Trophoblast cell (in vitro differentiated cells and primary cell): Measurements from ENCODE around the gene RANGRF.
A peak's percentile ranks its signal among the peaks of the same experiment; 100 is the strongest.

Experiments used
- DNase-seq, 2 donors: peaks; one replicate each; pipeline ENCODE4 v3.0.0-alpha.2; 2016
- H2AFZ ChIP-seq: 2 replicates; pipeline ENCODE4 v1.6.1; 2013; ENCODE audit warnings: low read length, moderate library complexity, mild to moderate bottlenecking; ENCODE audit not compliant: insufficient read depth, poor library complexity
- H2AK5ac ChIP-seq: 2 replicates; pipeline ENCODE4 v1.6.1; 2013; ENCODE audit warnings: mild to moderate bottlenecking, low read length
- H2BK120ac ChIP-seq: 2 replicates; pipeline ENCODE4 v1.6.1; 2013; ENCODE audit warnings: low read length, mild to moderate bottlenecking, moderate library complexity; ENCODE audit not compliant: insufficient read depth, poor library complexity
- H2BK12ac ChIP-seq: 2 replicates; pipeline ENCODE4 v1.6.1; 2013; ENCODE audit warnings: mild to moderate bottlenecking, low read length, moderate library complexity
- H2BK5ac ChIP-seq: 2 replicates; pipeline ENCODE4 v1.6.1; 2013; ENCODE audit warnings: low read length, low read depth, moderate library complexity, mild to moderate bottlenecking; ENCODE audit not compliant: poor library complexity
- H3K14ac ChIP-seq: 2 replicates; pipeline ENCODE4 v1.6.1; 2013; ENCODE audit warnings: mild to moderate bottlenecking, low read length
- H3K18ac ChIP-seq: 2 replicates; pipeline ENCODE4 v1.6.1; 2013; ENCODE audit warnings: mild to moderate bottlenecking, low read length
- H3K23ac ChIP-seq: 2 replicates; pipeline ENCODE4 v1.6.1; 2013; ENCODE audit warnings: low read length
- H3K27ac ChIP-seq: 2 replicates; pipeline ENCODE4 v1.5.1; 2013; ENCODE audit warnings: low read depth, mild to moderate bottlenecking, inconsistent platforms, low read length, moderate library complexity
- H3K27me3 ChIP-seq: 2 replicates; pipeline ENCODE4 v1.6.1; 2013; ENCODE audit warnings: inconsistent platforms, mild to moderate bottlenecking, low read length, moderate library complexity; ENCODE audit not compliant: insufficient read depth
- H3K36me3 ChIP-seq, 2 experiments: 1 replicate in 1 of 2; 2 replicates in 1 of 2; pipeline ENCODE4 v1.6.1; 2013; ENCODE audit warnings: low read length in 2 of 2, mild to moderate bottlenecking in 2 of 2, moderate library complexity in 1 of 2; ENCODE audit not compliant: insufficient read depth in 2 of 2, control insufficient read depth in 1 of 2
- H3K4ac ChIP-seq: 2 replicates; pipeline ENCODE4 v1.6.1; 2013; ENCODE audit warnings: low read depth, mild to moderate bottlenecking, low read length, moderate library complexity
- H3K4me1 ChIP-seq, 2 experiments: 1 replicate in 1 of 2; 2 replicates in 1 of 2; pipeline ENCODE4 v1.6.1; 2013; ENCODE audit warnings: low read length in 2 of 2, mild to moderate bottlenecking in 2 of 2, moderate library complexity in 1 of 2; ENCODE audit not compliant: insufficient read depth in 2 of 2, control insufficient read depth in 1 of 2
- H3K4me2 ChIP-seq: 2 replicates; pipeline ENCODE4 v1.6.1; 2013; ENCODE audit warnings: inconsistent platforms, mild to moderate bottlenecking, low read length, moderate library complexity
- H3K4me3 ChIP-seq: 2 replicates; pipeline ENCODE4 v1.5.1; 2013; ENCODE audit warnings: mild to moderate bottlenecking, low read depth, low read length, inconsistent platforms
- H3K79me1 ChIP-seq: one replicate; pipeline ENCODE4 v1.6.1; 2013; ENCODE audit warnings: low read length
- H3K79me2 ChIP-seq: 2 replicates; pipeline ENCODE4 v1.6.1; 2013; ENCODE audit warnings: low read length, mild to moderate bottlenecking; ENCODE audit not compliant: control insufficient read depth, insufficient read depth, poor library complexity
- H3K9ac ChIP-seq: 2 replicates; pipeline ENCODE4 v1.6.1; 2013; ENCODE audit warnings: mild to moderate bottlenecking, low read length
- H3K9me3 ChIP-seq: 2 replicates; pipeline ENCODE4 v1.6.1; 2013; ENCODE audit warnings: low read depth, mild to moderate bottlenecking, control low read depth, inconsistent platforms, low read length; ENCODE audit not compliant: insufficient read depth
- H4K12ac ChIP-seq: 2 replicates; pipeline ENCODE4 v1.6.1; 2013; ENCODE audit warnings: low read depth, mild to moderate bottlenecking, low read length, moderate library complexity
- H4K8ac ChIP-seq: 2 replicates; pipeline ENCODE4 v1.6.1; 2013; ENCODE audit warnings: low read depth, mild to moderate bottlenecking, low read length, moderate library complexity
- H4K91ac ChIP-seq: one replicate; pipeline ENCODE4 v1.6.1; 2013; ENCODE audit warnings: low read depth, mild to moderate bottlenecking, low read length, moderate library complexity
- WGBS: extraction: QIAGEN DNeasy Blood & Tissue Kit; methylation state at CpG from one replicate; pipeline ENCODE4 v1.1.7; 2013; ENCODE audit warnings: missing lambda C conversion rate; ENCODE audit not compliant: insufficient read length, insufficient coverage; ENCODE audit errors: extremely low coverage; 5-methylcytosine and 5-hydroxymethylcytosine counted together

The RANGRF gene

GRCh38 chr17:8275421-8276290 is 12.8 kb upstream of the RANGRF start:
- Histone ChIP-seq H2AK5ac (no peak overlapping the region), H2BK12ac (no peak overlapping the region), H4K91ac (no peak overlapping the region), H3K9ac (no peak overlapping the region), H3K4ac (no peak overlapping the region), H3K4me1 (peaks cover 6 to 8% of the 10 kb centered on the region in 2 experiments), H3K18ac (no peak overlapping the region), H3K9me3 (no peaks in the 10 kb centered on the region), H4K8ac (peak overlapping the region; percentile 20), H2BK120ac (no peak overlapping the region), H3K23ac (no peak overlapping the region), H3K79me1 (no peaks in the 10 kb centered on the region), H3K36me3 (peaks cover 0 to 3% of the 10 kb centered on the region in 2 experiments), H2BK5ac (no peak overlapping the region), H3K14ac (no peak overlapping the region), H2AFZ (no peak overlapping the region), H3K27me3 (no peaks in the 10 kb centered on the region), H4K12ac (no peak overlapping the region), H3K4me2 (no peak overlapping the region), H3K27ac (no peak overlapping the region), H3K4me3 (no peak overlapping the region), H3K79me2 (no peaks in the 10 kb centered on the region)
- no CpG with 5 or more reads among the region's 9 CpGs for WGBS
- DNase-seq: no peak

- Histone ChIP-seq H3K4ac (no peak overlapping the region), H3K18ac (no peak overlapping the region), H3K4me1 (peaks cover 6 to 8% of the 10 kb centered on the region in 2 experiments), H3K9me3 (no peaks in the 10 kb centered on the region), H2AFZ (no peak overlapping the region), H3K14ac (no peak overlapping the region), H3K4me2 (no peak overlapping the region), H2BK5ac (no peak overlapping the region), H3K9ac (no peak overlapping the region), H4K12ac (no peak overlapping the region), H2BK12ac (no peak overlapping the region), H3K79me1 (no peaks in the 10 kb centered on the region), H4K91ac (no peak overlapping the region), H3K23ac (no peak overlapping the region), H3K4me3 (no peak overlapping the region), H3K27me3 (no peaks in the 10 kb centered on the region), H2BK120ac (no peak overlapping the region), H3K27ac (no peak overlapping the region), H3K36me3 (no peaks in the 10 kb centered on the region), H3K79me2 (no peaks in the 10 kb centered on the region), H2AK5ac (no peak overlapping the region), H4K8ac (no peak overlapping the region)
- WGBS: no CpG with 5 or more reads among the region's 7 CpGs
- DNase-seq: no peak
Observed at GRCh38 chr17:8277317-8277716, 11.2 kb upstream of the RANGRF start.

GRCh38 chr17:8282345-8282744 is 6.1 kb upstream of the RANGRF start:
- Histone ChIP-seq H3K4me2 (no peak overlapping the region), H4K12ac (no peak overlapping the region), H2BK12ac (no peak overlapping the region), H4K8ac (no peak overlapping the region), H3K9ac (no peak overlapping the region), H2BK120ac (no peak overlapping the region), H3K18ac (no peak overlapping the region), H2AK5ac (no peak overlapping the region), H3K9me3 (peaks cover 3% of the 10 kb centered on the region), H3K36me3 (no peaks in the 10 kb centered on the region), H3K4me1 (peaks cover 2% of the 10 kb centered on the region in 2 experiments), H2AFZ (no peak overlapping the region), H3K14ac (no peak overlapping the region), H3K79me2 (no peaks in the 10 kb centered on the region), H3K23ac (no peak overlapping the region), H4K91ac (no peak overlapping the region), H3K4ac (no peak overlapping the region), H2BK5ac (no peak overlapping the region), H3K4me3 (no peak overlapping the region), H3K79me1 (no peaks in the 10 kb centered on the region), H3K27ac (no peak overlapping the region), H3K27me3 (no peaks in the 10 kb centered on the region)
- DNase-seq: no peak
- WGBS: no CpG with 5 or more reads among the region's 3 CpGs

DNA sequence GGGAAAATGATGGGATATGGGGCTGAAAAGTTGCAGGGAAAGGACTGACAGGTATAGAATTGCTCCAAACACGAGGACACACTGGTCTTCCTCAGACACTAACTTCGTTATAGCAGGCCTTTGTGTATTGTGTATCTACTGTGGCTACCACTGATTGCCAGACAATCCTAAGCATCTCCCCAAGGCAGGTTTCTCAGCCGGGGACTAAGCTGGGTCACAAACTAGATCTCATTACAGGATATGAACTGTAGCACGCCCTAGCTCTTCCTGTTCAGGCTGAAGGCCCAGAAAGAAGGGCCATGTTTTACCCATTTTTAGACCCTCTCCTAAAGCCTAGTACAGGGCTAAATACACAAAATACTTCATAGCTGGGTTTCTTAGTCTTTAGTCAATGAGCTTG is 5.1 kb upstream of the RANGRF start:
- Histone ChIP-seq H2BK5ac (no peak overlapping the region), H3K4ac (no peak overlapping the region), H3K9me3 (peaks cover 3% of the 10 kb centered on the region), H3K79me1 (peaks cover 4% of the 10 kb centered on the region), H3K4me3 (no peak overlapping the region), H4K91ac (no peak overlapping the region), H4K12ac (no peak overlapping the region), H3K9ac (no peak overlapping the region), H3K18ac (no peak overlapping the region), H2AK5ac (no peak overlapping the region), H3K27me3 (no peaks in the 10 kb centered on the region), H3K27ac (no peak overlapping the region), H2AFZ (no peak overlapping the region), H3K79me2 (peaks cover 2% of the 10 kb centered on the region), H3K4me2 (no peak overlapping the region), H2BK12ac (no peak overlapping the region), H3K14ac (no peak overlapping the region), H3K36me3 (no peaks in the 10 kb centered on the region), H2BK120ac (no peak overlapping the region), H3K4me1 (peaks cover 3% of the 10 kb centered on the region in 2 experiments), H4K8ac (no peak overlapping the region), H3K23ac (no peak overlapping the region)
- DNase-seq: no peak
- no CpG with 5 or more reads among the region's 4 CpGs for WGBS
